ENCODE measurements around the gene IL12B. TPM values are rescaled to one million over a fixed set of nuclear protein-coding genes. Genes with fewer than 3 reads are reported as not detected.

Gene IL12B
- total and polyA plus RNA-seq, 2 donors from 2014 or later: not detected

GRCh38 chr5:159336586-159336985 is 6.3 kb upstream of the IL12B start:
- Histone ChIP-seq H3K9me3 (ENCODE audit: control insufficient read depth in 2 of 3, insufficient read depth in 1 of 3, low read length in 3 of 3) (no peaks in the 10 kb centered on the region), H3K27ac (ENCODE audit: low read depth in 2 of 2, low read length in 2 of 2) (no peak overlapping the region), H3K27me3 (ENCODE audit: control insufficient read depth, insufficient read depth, low read length) (no peaks in the 10 kb centered on the region), H3K36me3 (ENCODE audit: control insufficient read depth in 2 of 3, insufficient read depth in 3 of 3, low read length in 3 of 3) (no peaks in the 10 kb centered on the region), H3K4me1 (ENCODE audit: control insufficient read depth in 2 of 3, insufficient read depth in 2 of 3, low read depth in 1 of 3, low read length in 3 of 3) (peaks cover 0 to 2% (median 0%) of the 10 kb centered on the region in 3 donors), H3K4me3 (ENCODE audit: low read length in 3 of 3) (no peak overlapping the region), H3K9ac (ENCODE audit: low read length in 3 of 3) (no peak overlapping the region)
- FAIRE-seq: no peak
- intact Hi-C loops (cut with DNase I): no loop called here
- TF ChIP-seq CTCF (IDR thresholded peaks at IDR 0.05; ENCODE audit: borderline replicate concordance, extremely low read depth, insufficient read depth): no peak
- no peak for DNase-seq

- Histone ChIP-seq H3K27me3 (ENCODE audit: control insufficient read depth, insufficient read depth, low read length) (no peaks in the 10 kb centered on the region), H3K4me3 (ENCODE audit: low read length in 3 of 3) (no peak overlapping the region), H3K4me1 (ENCODE audit: control insufficient read depth in 2 of 3, insufficient read depth in 2 of 3, low read depth in 1 of 3, low read length in 3 of 3) (peaks cover 0 to 6% (median 0%) of the 10 kb centered on the region in 3 donors), H3K27ac (ENCODE audit: low read depth in 2 of 2, low read length in 2 of 2) (no peak overlapping the region), H3K9ac (ENCODE audit: low read length in 3 of 3) (no peak overlapping the region), H3K36me3 (ENCODE audit: control insufficient read depth in 2 of 3, insufficient read depth in 3 of 3, low read length in 3 of 3) (no peaks in the 10 kb centered on the region), H3K9me3 (ENCODE audit: control insufficient read depth in 2 of 3, insufficient read depth in 1 of 3, low read length in 3 of 3) (no peaks in the 10 kb centered on the region)
- TF ChIP-seq CTCF (IDR thresholded peaks at IDR 0.05; ENCODE audit: borderline replicate concordance, extremely low read depth, insufficient read depth): no peak
- no peak for DNase-seq
- FAIRE-seq: no peak
- intact Hi-C loops (cut with DNase I): no loop called here
These were observed 3.2 kb upstream of the IL12B start for GRCh38 chr5:159333545-159333925.

GRCh38 chr5:159332800-159333544 is 2.7 kb upstream of the IL12B start:
- H3K27ac ChIP-seq (ENCODE audit: low read depth in 2 of 2, low read length in 2 of 2): no peak overlapping the region
- no peak for TF ChIP-seq CTCF (IDR thresholded peaks at IDR 0.05; ENCODE audit: borderline replicate concordance, extremely low read depth, insufficient read depth)
- H3K27me3 ChIP-seq (ENCODE audit: control insufficient read depth, insufficient read depth, low read length): no peaks in the 10 kb centered on the region
- FAIRE-seq (no peak), DNase-seq (no peak)
- H3K4me1 ChIP-seq (ENCODE audit: control insufficient read depth in 2 of 3, insufficient read depth in 2 of 3, low read depth in 1 of 3, low read length in 3 of 3): peaks cover 0 to 6% (median 0%) of the 10 kb centered on the region in 3 donors
- no peak overlapping the region for H3K9ac ChIP-seq (ENCODE audit: low read length in 3 of 3)
- H3K4me3 ChIP-seq (ENCODE audit: low read length in 3 of 3): no peak overlapping the region
- H3K9me3 ChIP-seq (ENCODE audit: control insufficient read depth in 2 of 3, insufficient read depth in 1 of 3, low read length in 3 of 3): no peaks in the 10 kb centered on the region
- intact Hi-C loops (cut with DNase I): no loop called here
- H3K36me3 ChIP-seq (ENCODE audit: control insufficient read depth in 2 of 3, insufficient read depth in 3 of 3, low read length in 3 of 3): no peaks in the 10 kb centered on the region
